ENCODE results near the gene PCYOX1L. TPM values are rescaled to one million over a fixed set of nuclear protein-coding genes. Genes with fewer than 3 reads are reported as not detected.

Gene PCYOX1L
- polyA plus RNA-seq: 1 to 10 TPM; 2.7 to 5.7 TPM

GRCh38 chr5:149357370-149358293 lies at the start of gene PCYOX1L:
Gene PCYOX1L, plus strand, starts transcription at chr5:149358046. Its CDS starts 23 bp downstream, at chr5:149358069.
- Histone ChIP-seq H3K27me3 (ENCODE audit: control insufficient read depth in 1 of 2, insufficient read depth in 2 of 2, low read length in 2 of 2) (no peaks in the 10 kb centered on the region), H3K4me3 (ENCODE audit: low read depth in 1 of 2, low read length in 2 of 2) (peak within 1 kb of the TSS; percentile 66 to 68), H3K4me1 (ENCODE audit: control insufficient read depth in 2 of 2, insufficient read depth in 2 of 2, low read length in 1 of 2) (peaks cover 3 to 5% of the 10 kb centered on the region in 2 donors), H3K36me3 (ENCODE audit: control insufficient read depth in 2 of 2, insufficient read depth in 2 of 2, low read length in 1 of 2) (no peaks in the 10 kb centered on the region), H3K9me3 (ENCODE audit: control insufficient read depth in 2 of 2, insufficient read depth in 1 of 2, low read depth in 1 of 2, low read length in 1 of 2) (no peaks in the 10 kb centered on the region), H3K27ac (ENCODE audit: low read depth in 2 of 2, low read length in 1 of 2) (peak within 1 kb of the TSS; percentile 52 to 62)
- 2% methylated on average over 42 to 61 of the region's 61 CpGs for WGBS, 2 donors

- Histone ChIP-seq H3K9me3 (ENCODE audit: control insufficient read depth in 2 of 2, insufficient read depth in 1 of 2, low read depth in 1 of 2, low read length in 1 of 2) (no peaks in the 10 kb centered on the region), H3K4me3 (ENCODE audit: low read depth in 1 of 2, low read length in 2 of 2) (no peak overlapping the region), H3K36me3 (ENCODE audit: control insufficient read depth in 2 of 2, insufficient read depth in 2 of 2, low read length in 1 of 2) (no peaks in the 10 kb centered on the region), H3K27me3 (ENCODE audit: control insufficient read depth in 1 of 2, insufficient read depth in 2 of 2, low read length in 2 of 2) (no peaks in the 10 kb centered on the region), H3K4me1 (ENCODE audit: control insufficient read depth in 2 of 2, insufficient read depth in 2 of 2, low read length in 1 of 2) (peaks cover 0 to 2% of the 10 kb centered on the region in 2 donors), H3K27ac (ENCODE audit: low read depth in 2 of 2, low read length in 1 of 2) (no peak overlapping the region)
- WGBS, 2 donors: 81 to 84% methylated on average over 6 of the region's 6 CpGs
Measured at GRCh38 chr5:149309354-149309753, 48.5 kb upstream of the PCYOX1L start.

DNA sequence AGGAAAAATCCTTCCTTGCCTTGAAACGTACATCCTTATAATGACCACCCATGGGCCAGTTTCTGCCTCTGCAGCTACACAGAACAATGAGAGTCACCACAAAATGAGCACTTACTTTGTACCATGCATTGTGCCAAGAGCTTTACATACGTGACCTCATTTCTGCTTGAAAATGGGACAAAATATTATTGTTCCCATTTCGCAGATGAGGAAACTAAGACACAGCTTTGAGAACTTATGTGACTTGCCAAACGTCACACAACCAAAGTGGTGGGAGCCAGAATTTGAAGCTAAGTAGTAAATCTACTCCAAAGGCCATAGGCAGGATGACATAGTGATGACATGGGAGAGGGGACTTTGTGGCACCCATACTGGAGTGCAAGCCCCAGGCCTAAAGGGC lies 47.4 kb upstream of the PCYOX1L start:
- Histone ChIP-seq H3K9me3 (ENCODE audit: control insufficient read depth in 2 of 2, insufficient read depth in 1 of 2, low read depth in 1 of 2, low read length in 1 of 2) (no peaks in the 10 kb centered on the region), H3K27ac (ENCODE audit: low read depth in 2 of 2, low read length in 1 of 2) (no peak overlapping the region), H3K36me3 (ENCODE audit: control insufficient read depth in 2 of 2, insufficient read depth in 2 of 2, low read length in 1 of 2) (no peaks in the 10 kb centered on the region), H3K27me3 (ENCODE audit: control insufficient read depth in 1 of 2, insufficient read depth in 2 of 2, low read length in 2 of 2) (no peaks in the 10 kb centered on the region), H3K4me3 (ENCODE audit: low read depth in 1 of 2, low read length in 2 of 2) (no peak overlapping the region), H3K4me1 (ENCODE audit: control insufficient read depth in 2 of 2, insufficient read depth in 2 of 2, low read length in 1 of 2) (no peaks in the 10 kb centered on the region)
- 87 to 91% methylated on average over 4 of the region's 4 CpGs for WGBS, 2 donors

- H3K36me3 ChIP-seq (ENCODE audit: control insufficient read depth in 2 of 2, insufficient read depth in 2 of 2, low read length in 1 of 2): no peaks in the 10 kb centered on the region
- H3K27me3 ChIP-seq (ENCODE audit: control insufficient read depth in 1 of 2, insufficient read depth in 2 of 2, low read length in 2 of 2): no peaks in the 10 kb centered on the region
- no peak overlapping the region for H3K27ac ChIP-seq (ENCODE audit: low read depth in 2 of 2, low read length in 1 of 2)
- no peak overlapping the region for H3K4me3 ChIP-seq (ENCODE audit: low read depth in 1 of 2, low read length in 2 of 2)
- H3K9me3 ChIP-seq (ENCODE audit: control insufficient read depth in 2 of 2, insufficient read depth in 1 of 2, low read depth in 1 of 2, low read length in 1 of 2): no peaks in the 10 kb centered on the region
- WGBS, 2 donors: 71 to 76% methylated on average over 10 of the region's 10 CpGs
- H3K4me1 ChIP-seq (ENCODE audit: control insufficient read depth in 2 of 2, insufficient read depth in 2 of 2, low read length in 1 of 2): no peaks in the 10 kb centered on the region
Measured at GRCh38 chr5:149310947-149311658, 46.7 kb upstream of the PCYOX1L start.

DNA sequence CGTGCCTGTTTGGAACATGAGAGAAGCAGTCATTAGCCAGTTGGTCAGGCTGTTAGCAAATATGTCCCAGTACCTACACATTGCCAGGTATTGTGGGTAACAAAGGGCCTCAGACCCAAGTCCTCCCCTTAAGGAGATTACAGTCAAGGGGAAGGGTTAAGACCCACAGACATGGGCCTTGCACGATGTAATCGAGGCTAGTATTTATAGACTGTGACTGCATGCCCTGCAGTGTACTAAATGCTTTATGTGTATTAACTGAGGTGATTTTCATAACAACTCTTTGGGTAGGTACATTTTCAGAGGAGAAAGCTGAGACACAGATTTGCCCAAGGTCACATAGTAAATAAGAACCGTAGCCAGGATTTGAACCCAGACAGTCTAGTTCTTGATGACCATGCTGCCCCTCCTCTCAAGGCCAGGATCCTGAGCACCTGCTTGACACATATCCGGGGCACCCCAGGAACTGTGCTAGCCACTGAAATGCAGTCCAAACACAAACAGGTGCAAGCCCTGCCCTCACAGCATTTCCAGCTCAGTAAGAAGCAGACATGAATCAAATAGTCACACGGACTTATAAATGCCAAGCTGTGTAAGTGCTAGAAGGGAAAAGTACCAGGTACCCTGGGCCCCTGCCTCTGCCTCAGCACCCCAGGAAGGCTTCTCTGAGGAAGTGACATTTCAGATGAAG lies 44.5 kb upstream of the PCYOX1L start:
- Histone ChIP-seq H3K4me1 (ENCODE audit: control insufficient read depth in 2 of 2, insufficient read depth in 2 of 2, low read length in 1 of 2) (no peaks in the 10 kb centered on the region), H3K36me3 (ENCODE audit: control insufficient read depth in 2 of 2, insufficient read depth in 2 of 2, low read length in 1 of 2) (no peaks in the 10 kb centered on the region), H3K27me3 (ENCODE audit: control insufficient read depth in 1 of 2, insufficient read depth in 2 of 2, low read length in 2 of 2) (no peaks in the 10 kb centered on the region), H3K27ac (ENCODE audit: low read depth in 2 of 2, low read length in 1 of 2) (no peak overlapping the region), H3K4me3 (ENCODE audit: low read depth in 1 of 2, low read length in 2 of 2) (no peak overlapping the region), H3K9me3 (ENCODE audit: control insufficient read depth in 2 of 2, insufficient read depth in 1 of 2, low read depth in 1 of 2, low read length in 1 of 2) (no peaks in the 10 kb centered on the region)
- WGBS, 2 donors: 67 to 82% methylated on average over 6 of the region's 6 CpGs

DNA sequence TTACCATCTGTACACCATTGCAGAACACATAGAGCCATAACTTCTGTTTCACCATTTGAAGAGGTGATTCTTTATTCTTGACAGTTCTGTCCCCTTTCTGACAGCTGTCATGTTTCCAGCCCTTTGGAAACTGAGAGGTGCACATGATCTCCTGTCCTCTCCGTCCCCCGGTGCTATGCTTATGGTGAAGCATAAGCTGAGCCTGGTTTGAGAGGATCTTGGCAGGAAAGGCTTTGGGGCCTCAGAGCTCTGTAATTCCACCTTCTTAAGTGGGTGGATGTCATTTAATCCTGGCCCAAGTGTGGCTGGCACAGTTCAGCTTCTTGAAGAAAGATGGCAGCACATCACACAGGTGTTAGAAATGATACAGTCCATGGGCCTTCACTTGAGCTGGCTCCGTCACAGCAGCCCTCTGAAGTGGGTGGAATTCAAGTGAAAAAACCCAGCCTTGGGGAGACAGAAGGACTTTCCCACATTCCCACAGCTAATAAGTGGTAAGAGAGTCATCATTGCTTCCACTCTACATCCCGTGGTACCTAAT lies 43.2 kb upstream of the PCYOX1L start:
- H3K36me3 ChIP-seq (ENCODE audit: control insufficient read depth in 2 of 2, insufficient read depth in 2 of 2, low read length in 1 of 2): no peaks in the 10 kb centered on the region
- H3K9me3 ChIP-seq (ENCODE audit: control insufficient read depth in 2 of 2, insufficient read depth in 1 of 2, low read depth in 1 of 2, low read length in 1 of 2): no peaks in the 10 kb centered on the region
- 88% methylated on average over 4 of the region's 4 CpGs for WGBS, 2 donors
- no peak overlapping the region for H3K4me3 ChIP-seq (ENCODE audit: low read depth in 1 of 2, low read length in 2 of 2)
- no peaks in the 10 kb centered on the region for H3K4me1 ChIP-seq (ENCODE audit: control insufficient read depth in 2 of 2, insufficient read depth in 2 of 2, low read length in 1 of 2)
- H3K27me3 ChIP-seq (ENCODE audit: control insufficient read depth in 1 of 2, insufficient read depth in 2 of 2, low read length in 2 of 2): no peaks in the 10 kb centered on the region
- no peak overlapping the region for H3K27ac ChIP-seq (ENCODE audit: low read depth in 2 of 2, low read length in 1 of 2)

DNA sequence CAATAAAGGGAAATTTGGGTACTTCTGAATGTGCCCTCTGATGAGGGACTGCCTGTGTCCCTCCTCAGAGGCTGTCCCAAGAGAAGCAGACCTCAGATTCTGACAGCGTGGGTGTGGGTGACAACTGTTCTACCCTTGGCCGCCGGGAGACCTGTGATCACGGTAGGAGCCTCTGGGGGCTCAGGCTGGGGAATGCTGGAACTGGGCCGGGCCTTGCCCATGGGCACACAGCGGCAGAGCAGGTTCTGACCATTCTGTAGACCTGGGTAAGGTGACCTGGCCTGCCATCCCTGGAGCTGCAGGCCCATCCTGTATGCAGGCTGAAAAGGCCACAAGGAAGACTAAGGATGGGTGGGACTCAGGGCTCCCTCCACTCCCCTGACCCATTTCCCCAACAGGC lies 42.1 kb upstream of the PCYOX1L start:
- Histone ChIP-seq H3K27ac (ENCODE audit: low read depth in 2 of 2, low read length in 1 of 2) (no peak overlapping the region), H3K27me3 (ENCODE audit: control insufficient read depth in 1 of 2, insufficient read depth in 2 of 2, low read length in 2 of 2) (no peaks in the 10 kb centered on the region), H3K9me3 (ENCODE audit: control insufficient read depth in 2 of 2, insufficient read depth in 1 of 2, low read depth in 1 of 2, low read length in 1 of 2) (no peaks in the 10 kb centered on the region), H3K4me1 (ENCODE audit: control insufficient read depth in 2 of 2, insufficient read depth in 2 of 2, low read length in 1 of 2) (peaks cover 3 to 6% of the 10 kb centered on the region in 2 donors), H3K36me3 (ENCODE audit: control insufficient read depth in 2 of 2, insufficient read depth in 2 of 2, low read length in 1 of 2) (no peaks in the 10 kb centered on the region), H3K4me3 (ENCODE audit: low read depth in 1 of 2, low read length in 2 of 2) (no peak overlapping the region)
- 89 to 91% methylated on average over 6 of the region's 6 CpGs for WGBS, 2 donors

DNA sequence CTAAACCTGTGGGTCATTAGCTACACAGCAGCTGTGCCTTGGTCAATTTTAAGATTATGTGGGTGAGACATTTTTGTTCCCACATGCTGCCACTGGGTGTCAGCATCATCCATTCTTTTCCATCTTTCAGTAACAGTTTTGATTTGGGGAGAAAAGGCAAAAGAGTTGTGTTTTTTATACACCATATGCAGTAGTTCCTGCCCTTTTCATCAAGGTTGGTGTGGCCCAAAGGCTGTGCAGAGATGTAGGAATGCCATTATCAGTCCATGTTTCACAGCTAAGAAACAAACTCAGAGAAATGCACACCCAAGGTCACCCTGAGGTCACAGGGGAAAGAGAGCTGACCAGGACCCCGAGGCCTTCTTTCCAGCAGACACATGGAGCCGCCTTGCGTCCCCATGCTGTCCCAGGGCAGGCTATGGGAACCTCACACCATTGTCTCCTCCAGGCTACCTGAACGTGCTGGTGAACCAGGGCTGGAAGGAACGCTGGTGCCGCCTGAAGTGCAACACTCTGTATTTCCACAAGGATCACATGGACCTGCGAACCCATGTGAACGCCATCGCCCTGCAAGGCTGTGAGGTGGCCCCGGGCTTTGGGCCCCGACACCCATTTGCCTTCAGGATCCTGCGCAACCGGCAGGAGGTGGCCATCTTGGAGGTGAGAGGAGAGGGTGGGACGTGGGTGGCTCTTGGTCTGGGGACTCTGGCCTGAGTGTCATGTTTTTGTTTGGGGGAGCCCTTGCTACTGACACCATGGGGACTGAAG lies 40.4 kb upstream of the PCYOX1L start:
- no peaks in the 10 kb centered on the region for H3K36me3 ChIP-seq (ENCODE audit: control insufficient read depth in 2 of 2, insufficient read depth in 2 of 2, low read length in 1 of 2)
- no peaks in the 10 kb centered on the region for H3K9me3 ChIP-seq (ENCODE audit: control insufficient read depth in 2 of 2, insufficient read depth in 1 of 2, low read depth in 1 of 2, low read length in 1 of 2)
- no peak overlapping the region for H3K4me3 ChIP-seq (ENCODE audit: low read depth in 1 of 2, low read length in 2 of 2)
- H3K27me3 ChIP-seq (ENCODE audit: control insufficient read depth in 1 of 2, insufficient read depth in 2 of 2, low read length in 2 of 2): no peaks in the 10 kb centered on the region
- H3K4me1 ChIP-seq (ENCODE audit: control insufficient read depth in 2 of 2, insufficient read depth in 2 of 2, low read length in 1 of 2): peaks cover 4 to 7% of the 10 kb centered on the region in 2 donors
- WGBS, 2 donors: 83 to 89% methylated on average over 14 of the region's 14 CpGs
- no peak overlapping the region for H3K27ac ChIP-seq (ENCODE audit: low read depth in 2 of 2, low read length in 1 of 2)

DNA sequence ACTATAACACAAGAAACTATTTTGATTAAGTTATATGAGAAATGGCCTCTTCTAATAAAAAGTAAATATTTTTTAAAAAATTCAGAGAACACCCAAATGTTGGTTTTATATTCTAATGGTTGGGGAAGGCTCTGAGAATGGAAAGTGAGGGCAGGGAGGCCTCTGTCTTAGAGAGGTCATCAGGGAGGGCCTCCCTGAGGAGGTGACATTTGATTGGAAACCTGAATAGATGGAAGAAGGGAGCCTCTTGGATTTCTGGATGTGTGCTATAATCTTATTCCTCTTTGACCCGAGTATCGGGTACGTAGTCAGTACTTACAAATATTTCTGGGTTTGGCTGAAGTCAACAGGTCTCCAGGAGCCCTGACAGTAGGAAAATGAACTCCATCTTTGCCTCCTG lies 38.7 kb upstream of the PCYOX1L start:
- H3K4me1 ChIP-seq (ENCODE audit: control insufficient read depth in 2 of 2, insufficient read depth in 2 of 2, low read length in 1 of 2): peaks cover 4 to 7% of the 10 kb centered on the region in 2 donors
- H3K9me3 ChIP-seq (ENCODE audit: control insufficient read depth in 2 of 2, insufficient read depth in 1 of 2, low read depth in 1 of 2, low read length in 1 of 2): no peaks in the 10 kb centered on the region
- no peak overlapping the region for H3K4me3 ChIP-seq (ENCODE audit: low read depth in 1 of 2, low read length in 2 of 2)
- WGBS, 2 donors: 93 to 94% methylated on average over 3 of the region's 3 CpGs
- H3K27ac ChIP-seq (ENCODE audit: low read depth in 2 of 2, low read length in 1 of 2): peak overlapping the region in 1 of 2 donors; percentile 48
- H3K36me3 ChIP-seq (ENCODE audit: control insufficient read depth in 2 of 2, insufficient read depth in 2 of 2, low read length in 1 of 2): no peaks in the 10 kb centered on the region
- H3K27me3 ChIP-seq (ENCODE audit: control insufficient read depth in 1 of 2, insufficient read depth in 2 of 2, low read length in 2 of 2): no peaks in the 10 kb centered on the region
